Measurements from ENCODE around the gene PROSER3.
A peak's percentile ranks its signal among the peaks of the same experiment; 100 is the strongest.

The PROSER3 gene

GRCh38 chr19:35734889-35735288 lies 23.1 kb upstream of the PROSER3 start:
- 0 out of 2 replicates have a peak, but pooled peaks cover 5% of the 10 kb centered on the region for H3K36me3 ChIP-seq (ENCODE audit: insufficient read depth)
- no peak overlapping the region for H3K27ac ChIP-seq
- H2AFZ ChIP-seq (ENCODE audit: low read depth) = no peak overlapping the region
- H4K20me1 ChIP-seq (ENCODE audit: insufficient read depth) = no peaks in the 10 kb centered on the region
- no peak overlapping the region for H3K4me3 ChIP-seq (IDR thresholded peaks at IDR 0.05; ENCODE audit: insufficient read depth, low read depth, low read length)
- H3K27me3 ChIP-seq (ENCODE audit: insufficient read depth, low read depth) = no peaks in the 10 kb centered on the region
- H3K9ac ChIP-seq = no peak overlapping the region
- no peaks in the 10 kb centered on the region for H3K79me2 ChIP-seq (ENCODE audit: insufficient read depth, low read depth)
- no peak for TF ChIP-seq CTCF (conservative IDR thresholded peaks at IDR 0.05; ENCODE audit: low read depth, low read length)
- H3K4me2 ChIP-seq = no peak overlapping the region
- H3K4me1 ChIP-seq (ENCODE audit: low read depth, poor library complexity, severe bottlenecking) = peaks cover 9% of the 10 kb centered on the region

- no peak overlapping the region for H3K4me2 ChIP-seq
- H3K36me3 ChIP-seq (ENCODE audit: insufficient read depth) = no peaks in the 10 kb centered on the region
Observed at GRCh38 chr19:35736913-35737886, 20.8 kb upstream of the PROSER3 start.

GRCh38 chr19:35738021-35738886 lies 19.7 kb upstream of the PROSER3 start:
- no peak overlapping the region for H3K4me2 ChIP-seq
- no peak overlapping the region for H2AFZ ChIP-seq (ENCODE audit: low read depth)
- no peaks in the 10 kb centered on the region for H4K20me1 ChIP-seq (ENCODE audit: insufficient read depth)
- no peak overlapping the region for H3K27ac ChIP-seq
- H3K79me2 ChIP-seq (ENCODE audit: insufficient read depth, low read depth) = no peaks in the 10 kb centered on the region
- no peaks in the 10 kb centered on the region for H3K27me3 ChIP-seq (ENCODE audit: insufficient read depth, low read depth)
- no peak overlapping the region for H3K9ac ChIP-seq
- H3K4me3 ChIP-seq (IDR thresholded peaks at IDR 0.05; ENCODE audit: insufficient read depth, low read depth, low read length) = no peak overlapping the region
- no peak for TF ChIP-seq CTCF (conservative IDR thresholded peaks at IDR 0.05; ENCODE audit: low read depth, low read length)
- H3K4me1 ChIP-seq (ENCODE audit: low read depth, poor library complexity, severe bottlenecking) = peaks cover 29% of the 10 kb centered on the region
- no peaks in the 10 kb centered on the region for H3K36me3 ChIP-seq (ENCODE audit: insufficient read depth)

More at GRCh38 chr19:35736913-35737886, 20.8 kb upstream of the PROSER3 start:
- Histone ChIP-seq H3K79me2 (ENCODE audit: insufficient read depth, low read depth) (no peaks in the 10 kb centered on the region), H3K4me1 (ENCODE audit: low read depth, poor library complexity, severe bottlenecking) (peaks cover 19% of the 10 kb centered on the region), H3K27ac (no peak overlapping the region), H3K27me3 (ENCODE audit: insufficient read depth, low read depth) (no peaks in the 10 kb centered on the region), H3K4me3 (IDR thresholded peaks at IDR 0.05; ENCODE audit: insufficient read depth, low read depth, low read length) (no peak overlapping the region), H2AFZ (ENCODE audit: low read depth) (no peak overlapping the region), H4K20me1 (ENCODE audit: insufficient read depth) (no peaks in the 10 kb centered on the region), H3K9ac (no peak overlapping the region)
- peak; percentile 32; the same call in 1 of the 2 replicates for TF ChIP-seq CTCF (conservative IDR thresholded peaks at IDR 0.05; ENCODE audit: low read depth, low read length)

- Histone ChIP-seq H3K4me3 (IDR thresholded peaks at IDR 0.05; ENCODE audit: insufficient read depth, low read depth, low read length) (no peak overlapping the region), H3K36me3 (ENCODE audit: insufficient read depth) (no peaks in the 10 kb centered on the region), H3K27ac (no peak overlapping the region), H2AFZ (ENCODE audit: low read depth) (no peak overlapping the region), H3K9ac (no peak overlapping the region), H3K4me1 (ENCODE audit: low read depth, poor library complexity, severe bottlenecking) (peaks cover 35% of the 10 kb centered on the region), H3K79me2 (ENCODE audit: insufficient read depth, low read depth) (no peaks in the 10 kb centered on the region), H3K4me2 (no peak overlapping the region), H4K20me1 (ENCODE audit: insufficient read depth) (no peaks in the 10 kb centered on the region), H3K27me3 (ENCODE audit: insufficient read depth, low read depth) (no peaks in the 10 kb centered on the region)
- TF ChIP-seq CTCF (conservative IDR thresholded peaks at IDR 0.05; ENCODE audit: low read depth, low read length) = no peak
Observed at GRCh38 chr19:35738887-35739229, 19.1 kb upstream of the PROSER3 start.

Data from KMS-11 (cell line).